ENCODE measurements around the gene TAGAP.

DNA sequence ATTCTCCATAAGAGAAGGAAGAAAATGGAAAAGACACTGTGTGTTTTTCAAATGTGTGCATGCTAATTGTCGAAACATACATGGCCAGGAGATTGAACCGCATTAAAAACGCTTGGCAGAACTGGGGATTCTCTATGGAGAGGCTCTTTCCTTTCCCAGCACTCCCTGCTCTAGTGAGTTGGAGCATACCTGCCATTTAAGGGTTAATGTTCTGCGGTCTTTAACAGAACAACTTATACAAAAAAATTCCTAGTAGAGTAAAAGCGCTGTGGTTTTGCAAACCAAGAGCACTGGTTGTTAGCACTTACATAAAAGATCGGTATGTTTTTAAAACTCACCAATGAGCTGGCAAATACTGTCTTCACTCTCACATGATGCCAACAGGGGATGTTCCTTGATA lies 1.5 kb downstream of the TAGAP start:
- TF ChIP-seq, protein P1, sequence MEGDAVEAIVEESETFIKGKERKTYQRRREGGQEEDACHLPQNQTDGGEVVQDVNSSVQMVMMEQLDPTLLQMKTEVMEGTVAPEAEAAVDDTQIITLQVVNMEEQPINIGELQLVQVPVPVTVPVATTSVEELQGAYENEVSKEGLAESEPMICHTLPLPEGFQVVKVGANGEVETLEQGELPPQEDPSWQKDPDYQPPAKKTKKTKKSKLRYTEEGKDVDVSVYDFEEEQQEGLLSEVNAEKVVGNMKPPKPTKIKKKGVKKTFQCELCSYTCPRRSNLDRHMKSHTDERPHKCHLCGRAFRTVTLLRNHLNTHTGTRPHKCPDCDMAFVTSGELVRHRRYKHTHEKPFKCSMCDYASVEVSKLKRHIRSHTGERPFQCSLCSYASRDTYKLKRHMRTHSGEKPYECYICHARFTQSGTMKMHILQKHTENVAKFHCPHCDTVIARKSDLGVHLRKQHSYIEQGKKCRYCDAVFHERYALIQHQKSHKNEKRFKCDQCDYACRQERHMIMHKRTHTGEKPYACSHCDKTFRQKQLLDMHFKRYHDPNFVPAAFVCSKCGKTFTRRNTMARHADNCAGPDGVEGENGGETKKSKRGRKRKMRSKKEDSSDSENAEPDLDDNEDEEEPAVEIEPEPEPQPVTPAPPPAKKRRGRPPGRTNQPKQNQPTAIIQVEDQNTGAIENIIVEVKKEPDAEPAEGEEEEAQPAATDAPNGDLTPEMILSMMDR (IDR thresholded peaks at IDR 0.05), result no peak
- no peak for TF ChIP-seq POLR2A (IDR thresholded peaks at IDR 0.05)

All from adrenal gland (tissue), 5 donors.